Stimulated activated naive CD8-positive, alpha-beta T cell treated with anti-CD3 and anti-CD28 coated beads, Interleukin-15, Interleukin-2, amounts not matched to agents 100 ng/mL and 50 ng/mL, for 24 hours (primary cell): ENCODE measurements around the gene KCNJ6.

Experiments
- H3K27ac Mint-ChIP-seq: one replicate; pipeline ENCODE4 v1.8.0; 2021; ENCODE audit warnings: mild to moderate bottlenecking, mixed read lengths
- H3K27me3 Mint-ChIP-seq: one replicate; pipeline ENCODE4 v1.8.0; 2021; ENCODE audit warnings: mixed read lengths
- H3K36me3 Mint-ChIP-seq: one replicate; pipeline ENCODE4 v1.8.0; 2021; ENCODE audit warnings: low read depth, mixed read lengths
- H3K4me1 Mint-ChIP-seq: one replicate; pipeline ENCODE4 v1.8.0; 2021; ENCODE audit warnings: low read depth, mixed read lengths
- H3K4me3 Mint-ChIP-seq: one replicate; pipeline ENCODE4 v1.8.0; 2021; ENCODE audit warnings: mild to moderate bottlenecking, mixed read lengths
- H3K9me3 Mint-ChIP-seq: one replicate; pipeline ENCODE4 v1.8.0; 2021; ENCODE audit warnings: mixed read lengths

The KCNJ6 gene

DNA sequence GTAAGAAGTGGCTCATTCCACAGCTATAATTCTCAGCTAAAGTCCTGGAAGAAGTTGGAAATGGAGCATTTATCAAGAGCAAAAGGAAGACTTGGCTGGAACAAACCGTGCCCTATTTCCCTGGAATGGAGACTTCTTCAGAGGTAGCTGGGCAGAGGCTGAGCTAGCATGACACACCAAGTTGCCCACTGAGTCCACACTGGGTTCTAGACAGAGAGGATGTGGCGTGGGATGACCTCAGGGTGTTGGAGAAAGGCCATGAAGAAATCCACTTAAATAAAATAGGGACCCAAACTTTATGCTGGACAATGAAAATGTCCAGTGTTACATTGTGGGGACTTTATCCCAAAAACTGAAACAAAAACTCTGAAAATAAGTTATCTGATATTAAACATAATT is 116.2 kb downstream of the KCNJ6 start:
- no peak overlapping the region for H3K27ac Mint-ChIP-seq
- H3K9me3 Mint-ChIP-seq = peaks cover 7% of the 10 kb centered on the region
- no peaks in the 10 kb centered on the region for H3K36me3 Mint-ChIP-seq
- H3K4me3 Mint-ChIP-seq = no peak overlapping the region
- H3K4me1 Mint-ChIP-seq = peaks cover 4% of the 10 kb centered on the region
- peaks cover 27% of the 10 kb centered on the region for H3K27me3 Mint-ChIP-seq

DNA sequence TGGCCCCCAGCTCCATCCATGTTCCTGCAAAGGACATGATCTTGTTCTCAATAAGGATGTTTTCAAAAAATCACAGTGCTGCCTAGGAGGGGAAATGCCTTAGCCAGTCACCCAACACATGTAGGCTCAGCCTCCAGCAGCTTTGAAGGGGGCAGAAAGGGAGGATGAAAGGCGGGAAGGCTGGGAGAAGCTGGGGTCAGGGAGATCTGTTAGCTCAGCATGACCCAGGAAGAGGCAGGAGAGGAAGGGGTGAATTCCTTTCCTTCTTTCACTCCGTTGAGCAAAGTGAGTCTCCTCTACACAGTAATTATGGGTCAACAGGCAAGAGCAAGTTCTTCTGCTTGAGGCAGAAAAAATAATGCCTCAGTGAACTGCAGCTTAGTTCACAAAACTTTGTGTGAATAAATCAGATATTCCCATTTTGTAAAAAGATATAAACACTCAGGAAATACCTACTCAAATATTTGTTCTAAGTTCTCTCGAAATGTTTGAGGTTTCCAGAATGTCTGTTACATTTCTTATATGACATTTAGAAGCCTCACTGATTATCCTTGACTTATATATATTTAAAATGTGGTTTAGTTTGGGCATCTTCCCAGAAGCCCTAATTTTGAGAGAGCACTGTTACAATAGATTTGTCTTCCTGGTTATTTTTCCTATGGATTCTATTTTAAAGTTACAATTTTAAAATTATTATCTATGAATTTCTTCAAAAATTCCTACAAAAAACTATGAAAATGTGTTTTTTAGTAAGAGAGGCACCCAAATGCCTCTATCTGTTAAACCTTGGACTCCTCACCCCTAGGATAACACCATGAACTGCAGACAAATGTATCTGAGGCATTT is 116.8 kb downstream of the KCNJ6 start:
- peaks cover 27% of the 10 kb centered on the region for H3K27me3 Mint-ChIP-seq
- H3K36me3 Mint-ChIP-seq = no peaks in the 10 kb centered on the region
- H3K9me3 Mint-ChIP-seq = peaks cover 5% of the 10 kb centered on the region
- H3K27ac Mint-ChIP-seq = no peak overlapping the region
- peaks cover 4% of the 10 kb centered on the region for H3K4me1 Mint-ChIP-seq
- H3K4me3 Mint-ChIP-seq = no peak overlapping the region

DNA sequence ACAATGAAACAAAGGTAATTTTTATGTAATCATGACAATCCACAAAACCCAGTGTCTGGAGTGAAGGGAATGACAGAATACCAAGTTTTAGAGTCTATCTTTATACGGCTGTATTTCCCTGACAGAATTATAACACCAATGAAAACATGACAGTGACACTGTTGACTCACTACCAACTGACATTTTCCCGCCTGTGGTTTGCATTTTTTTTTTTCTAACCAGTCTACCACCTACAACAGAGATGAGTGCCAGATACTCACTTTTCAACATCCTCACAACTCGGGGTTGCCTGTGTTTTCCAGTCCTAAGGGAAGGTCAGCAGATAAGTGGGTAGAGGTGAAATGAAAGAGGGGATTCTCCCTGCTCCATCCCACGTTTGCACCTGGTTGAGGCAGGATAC is 118.9 kb downstream of the KCNJ6 start:
- H3K36me3 Mint-ChIP-seq = no peaks in the 10 kb centered on the region
- no peak overlapping the region for H3K27ac Mint-ChIP-seq
- no peaks in the 10 kb centered on the region for H3K9me3 Mint-ChIP-seq
- peaks cover 18% of the 10 kb centered on the region for H3K27me3 Mint-ChIP-seq
- no peak overlapping the region for H3K4me3 Mint-ChIP-seq
- H3K4me1 Mint-ChIP-seq = peaks cover 7% of the 10 kb centered on the region

DNA sequence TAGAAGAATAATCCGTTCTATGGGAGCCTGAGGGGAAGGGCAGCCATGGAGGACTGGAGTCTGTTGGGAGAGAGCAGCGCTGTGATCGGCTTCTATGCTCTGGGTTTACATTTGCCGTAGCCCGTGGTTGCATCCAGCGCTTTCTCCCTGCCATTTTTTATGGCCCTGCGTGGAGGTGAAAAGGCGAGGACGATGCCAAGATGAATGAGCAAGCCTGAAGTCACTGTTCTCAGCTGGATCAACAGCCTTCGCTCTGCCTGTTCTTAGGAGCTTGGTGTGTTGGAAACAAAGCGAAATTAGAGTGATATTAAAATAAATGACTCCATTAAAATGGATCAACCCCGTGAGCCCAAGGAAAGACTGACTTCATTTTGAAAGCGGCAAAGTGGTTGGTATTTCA is 120.2 kb downstream of the KCNJ6 start:
- Mint-ChIP-seq H3K4me1 (peaks cover 7% of the 10 kb centered on the region), H3K4me3 (no peak overlapping the region), H3K36me3 (no peaks in the 10 kb centered on the region), H3K27ac (no peak overlapping the region), H3K9me3 (no peaks in the 10 kb centered on the region), H3K27me3 (peaks cover 12% of the 10 kb centered on the region)

DNA sequence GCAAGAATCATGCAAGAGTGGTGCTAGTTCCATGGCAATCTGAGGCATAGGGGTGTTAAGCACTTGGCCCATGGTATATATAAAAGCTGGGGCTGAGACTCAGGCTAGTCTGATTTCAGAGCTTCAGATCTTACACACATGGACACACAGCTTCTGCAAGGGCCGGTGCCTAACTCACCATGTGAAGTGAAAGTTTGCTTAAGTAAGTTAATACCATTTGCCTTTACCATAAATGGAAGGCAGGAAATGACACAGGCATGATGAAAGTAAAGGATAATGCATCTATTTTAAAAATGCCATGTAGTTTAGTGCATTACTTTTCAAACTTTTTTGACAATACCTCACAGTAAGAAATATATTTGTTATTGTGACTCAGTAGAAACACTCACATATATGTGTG is 122.6 kb downstream of the KCNJ6 start:
- Mint-ChIP-seq H3K27me3 (no peaks in the 10 kb centered on the region), H3K27ac (no peak overlapping the region), H3K4me1 (peaks cover 7% of the 10 kb centered on the region), H3K4me3 (no peak overlapping the region), H3K9me3 (no peaks in the 10 kb centered on the region), H3K36me3 (no peaks in the 10 kb centered on the region)

DNA sequence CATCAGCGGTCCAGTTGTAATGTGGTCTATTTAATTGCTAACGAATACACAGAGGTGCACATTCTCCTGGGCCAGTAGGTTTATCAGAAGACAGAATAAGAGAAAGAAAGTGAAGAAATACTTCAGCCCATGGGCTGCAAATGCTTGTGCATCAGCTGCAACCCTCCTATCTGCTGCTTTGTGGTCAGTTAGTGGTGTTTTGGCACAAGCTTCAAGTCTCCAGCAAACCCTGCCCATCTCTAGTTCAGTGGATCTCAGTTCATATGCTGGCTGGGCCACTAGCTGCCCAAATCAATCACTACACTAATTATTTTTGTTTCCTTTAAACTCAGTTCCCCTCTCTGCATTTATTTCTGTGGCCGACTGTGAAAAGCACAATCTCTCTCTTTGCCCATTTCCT is 124.2 kb downstream of the KCNJ6 start:
- Mint-ChIP-seq H3K27me3 (no peaks in the 10 kb centered on the region), H3K4me1 (peaks cover 3% of the 10 kb centered on the region), H3K9me3 (no peaks in the 10 kb centered on the region), H3K4me3 (no peak overlapping the region), H3K36me3 (no peaks in the 10 kb centered on the region), H3K27ac (no peak overlapping the region)

DNA sequence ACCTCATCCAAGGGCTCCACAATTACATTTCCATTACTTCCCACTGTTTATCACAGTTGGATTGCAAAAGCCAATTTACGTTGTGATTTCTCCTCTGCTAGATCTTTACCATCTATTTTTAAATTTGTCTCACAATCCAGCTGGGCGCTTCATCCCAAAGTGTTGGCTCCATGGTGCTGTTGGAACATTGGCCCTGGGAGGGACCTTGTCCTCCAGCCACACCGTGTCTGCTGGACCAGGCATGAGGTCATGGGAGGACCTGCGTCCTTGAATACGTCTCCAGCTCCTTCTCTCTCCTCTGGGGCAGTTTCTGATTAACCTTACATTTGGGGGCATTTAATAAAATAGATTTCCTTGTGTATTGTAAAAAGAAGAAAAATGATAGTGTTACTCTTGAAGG is 125.4 kb downstream of the KCNJ6 start:
- Mint-ChIP-seq H3K4me3 (no peak overlapping the region), H3K27ac (no peak overlapping the region), H3K27me3 (no peaks in the 10 kb centered on the region), H3K9me3 (no peaks in the 10 kb centered on the region), H3K4me1 (peaks cover 3% of the 10 kb centered on the region), H3K36me3 (no peaks in the 10 kb centered on the region)

DNA sequence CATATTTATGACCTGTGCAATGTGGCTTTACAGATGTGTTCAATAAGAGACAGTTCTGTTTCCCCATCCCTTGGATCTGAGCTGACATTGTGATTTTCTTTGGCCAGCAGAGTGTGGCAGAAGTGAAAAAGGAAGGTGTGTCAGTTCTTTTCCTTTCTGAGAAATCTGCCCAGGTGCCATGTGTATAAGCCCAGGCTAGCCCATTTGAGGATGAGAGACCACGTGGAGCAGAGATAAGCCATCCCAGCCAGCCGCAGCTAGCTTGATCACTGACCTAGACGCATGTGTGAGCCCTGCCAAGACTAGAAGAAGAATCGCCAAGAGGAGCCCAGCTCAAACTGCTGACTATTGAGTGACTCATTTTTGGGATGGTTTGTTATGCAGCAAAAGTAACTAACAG is 127.8 kb downstream of the KCNJ6 start:
- H3K4me3 Mint-ChIP-seq = no peak overlapping the region
- no peaks in the 10 kb centered on the region for H3K36me3 Mint-ChIP-seq
- no peaks in the 10 kb centered on the region for H3K27me3 Mint-ChIP-seq
- H3K4me1 Mint-ChIP-seq = peaks cover 3% of the 10 kb centered on the region
- H3K9me3 Mint-ChIP-seq = no peaks in the 10 kb centered on the region
- no peak overlapping the region for H3K27ac Mint-ChIP-seq

DNA sequence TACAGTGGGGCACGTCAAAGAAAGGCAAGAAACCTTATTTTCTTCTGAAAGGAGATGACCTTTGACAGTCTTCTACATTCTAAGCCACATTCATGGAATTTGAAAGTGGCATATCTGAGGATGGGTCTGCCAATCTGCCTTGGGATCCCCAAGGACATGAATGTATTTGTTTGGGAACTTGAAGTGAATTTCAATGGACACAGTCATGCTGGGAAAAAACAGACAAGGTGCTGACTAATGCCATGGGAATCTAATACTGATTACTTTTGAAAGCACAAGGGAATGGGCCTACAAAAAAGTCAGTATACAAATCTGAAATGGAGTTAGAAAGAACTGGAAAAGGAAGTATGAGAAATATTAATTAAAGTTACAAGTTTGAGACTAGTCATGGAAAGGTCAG is 128.8 kb downstream of the KCNJ6 start:
- no peaks in the 10 kb centered on the region for H3K36me3 Mint-ChIP-seq
- no peaks in the 10 kb centered on the region for H3K4me1 Mint-ChIP-seq

DNA sequence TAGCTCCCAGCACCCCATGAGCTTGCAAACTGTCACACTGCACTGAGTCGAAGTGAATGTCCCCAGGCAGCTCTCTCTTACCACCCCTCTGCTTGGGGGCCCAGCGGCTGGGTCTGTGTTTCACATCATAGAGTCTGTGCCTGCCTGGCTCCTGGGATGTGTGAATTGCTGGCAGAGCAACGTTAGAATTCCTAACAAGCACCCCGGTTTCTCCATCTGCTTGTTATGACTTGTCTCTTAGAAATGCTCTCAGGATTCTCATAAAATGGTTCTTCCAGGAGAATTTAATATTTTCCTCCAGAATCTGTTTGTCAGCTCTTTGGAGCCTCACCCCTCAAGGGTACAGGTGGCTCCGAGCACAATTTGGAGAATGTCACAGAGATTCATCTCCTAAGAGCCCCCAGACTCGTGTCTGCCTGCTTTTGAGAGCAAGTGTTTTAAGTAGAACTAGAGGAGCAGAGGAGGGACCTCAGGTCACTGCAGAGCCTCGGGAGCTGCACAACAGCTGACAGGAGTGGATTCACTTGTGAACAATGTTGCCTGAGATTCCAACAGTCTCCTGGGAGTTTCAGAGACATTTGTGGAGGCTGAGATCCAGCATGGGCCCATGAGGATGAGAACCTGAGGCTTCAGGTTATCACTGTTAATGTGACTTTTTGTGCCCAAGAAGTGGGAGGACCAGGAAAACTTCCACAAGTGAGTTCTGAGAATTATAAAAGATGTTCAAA is 131.5 kb downstream of the KCNJ6 start:
- Mint-ChIP-seq H3K27me3 (peaks cover under 1% of the 10 kb centered on the region), H3K36me3 (no peaks in the 10 kb centered on the region), H3K9me3 (no peaks in the 10 kb centered on the region), H3K27ac (no peak overlapping the region), H3K4me1 (no peaks in the 10 kb centered on the region), H3K4me3 (no peak overlapping the region)

More for the DNA sequence above, 128.8 kb downstream of the KCNJ6 start:
- Mint-ChIP-seq H3K9me3 (no peaks in the 10 kb centered on the region), H3K27ac (no peak overlapping the region), H3K27me3 (no peaks in the 10 kb centered on the region), H3K4me3 (no peak overlapping the region)

DNA sequence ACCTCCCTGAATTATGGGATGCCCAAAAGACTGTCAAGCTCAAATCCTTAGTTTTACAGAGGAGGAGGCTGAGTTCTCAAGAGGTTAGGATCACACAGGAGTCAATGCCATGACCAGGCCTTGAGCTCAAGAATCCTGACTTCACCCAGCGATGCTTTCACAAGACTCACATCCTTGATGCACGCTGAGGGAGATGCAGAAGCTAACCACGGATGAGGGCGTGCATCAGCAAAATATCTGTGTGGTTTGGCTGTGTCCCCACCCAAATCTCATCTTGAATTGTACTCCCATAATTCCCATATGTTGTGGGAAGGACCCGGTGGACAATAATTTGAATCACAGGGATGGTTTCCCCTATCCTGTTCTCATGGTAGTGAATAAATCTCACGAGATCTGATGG is 133.2 kb downstream of the KCNJ6 start:
- H3K4me3 Mint-ChIP-seq = no peak overlapping the region
- no peaks in the 10 kb centered on the region for H3K36me3 Mint-ChIP-seq
- H3K27ac Mint-ChIP-seq = no peak overlapping the region
- H3K4me1 Mint-ChIP-seq = no peaks in the 10 kb centered on the region
- no peaks in the 10 kb centered on the region for H3K9me3 Mint-ChIP-seq
- peaks cover 7% of the 10 kb centered on the region for H3K27me3 Mint-ChIP-seq

DNA sequence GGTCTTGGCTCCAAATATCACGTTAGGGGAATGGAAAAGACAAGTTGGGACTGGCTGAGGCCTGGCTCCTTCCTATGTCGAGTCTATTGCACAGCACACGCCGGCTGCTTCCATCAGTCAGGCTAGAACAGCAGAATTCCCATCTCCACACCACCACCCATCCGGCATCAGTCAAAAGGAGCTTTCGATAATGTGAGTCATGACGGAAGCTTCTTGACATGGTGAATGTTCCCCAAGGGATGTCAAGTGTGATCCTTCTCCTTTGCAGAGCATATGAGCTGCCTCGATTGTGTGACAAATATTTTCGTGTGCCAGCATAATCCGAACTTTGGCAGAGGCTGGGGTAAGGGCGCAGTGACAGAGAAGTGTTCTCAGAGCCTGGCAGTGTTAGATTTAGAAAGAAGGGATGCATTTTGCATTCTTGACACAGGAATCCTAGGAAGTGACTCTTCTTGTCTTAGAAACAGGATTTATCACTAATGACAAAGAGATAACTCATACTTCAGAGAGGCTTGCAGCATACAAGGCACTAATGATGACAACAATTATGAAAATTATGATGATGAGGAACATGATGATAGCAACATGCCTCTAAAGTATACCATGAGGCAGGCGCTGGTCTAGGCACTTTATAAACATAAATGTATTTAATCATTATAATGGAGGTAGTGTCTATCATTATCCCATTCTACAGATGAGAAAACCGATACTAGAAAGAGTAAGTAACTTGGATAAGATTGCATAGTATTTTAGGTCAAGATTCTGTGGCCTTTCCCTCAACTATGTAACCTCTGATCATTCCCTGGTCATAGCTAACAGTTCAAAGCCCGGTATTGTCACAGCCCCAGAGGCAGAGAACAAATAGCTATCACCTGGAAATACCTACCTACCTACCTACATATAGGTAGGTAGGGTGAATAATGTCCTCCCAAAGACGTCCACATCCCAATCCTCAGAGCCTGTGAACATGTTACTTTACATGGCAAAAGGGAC is 135.0 kb downstream of the KCNJ6 start:
- no peaks in the 10 kb centered on the region for H3K9me3 Mint-ChIP-seq
- no peaks in the 10 kb centered on the region for H3K36me3 Mint-ChIP-seq
- no peaks in the 10 kb centered on the region for H3K4me1 Mint-ChIP-seq
- peaks cover 7% of the 10 kb centered on the region for H3K27me3 Mint-ChIP-seq
- H3K4me3 Mint-ChIP-seq = no peak overlapping the region
- H3K27ac Mint-ChIP-seq = no peak overlapping the region

DNA sequence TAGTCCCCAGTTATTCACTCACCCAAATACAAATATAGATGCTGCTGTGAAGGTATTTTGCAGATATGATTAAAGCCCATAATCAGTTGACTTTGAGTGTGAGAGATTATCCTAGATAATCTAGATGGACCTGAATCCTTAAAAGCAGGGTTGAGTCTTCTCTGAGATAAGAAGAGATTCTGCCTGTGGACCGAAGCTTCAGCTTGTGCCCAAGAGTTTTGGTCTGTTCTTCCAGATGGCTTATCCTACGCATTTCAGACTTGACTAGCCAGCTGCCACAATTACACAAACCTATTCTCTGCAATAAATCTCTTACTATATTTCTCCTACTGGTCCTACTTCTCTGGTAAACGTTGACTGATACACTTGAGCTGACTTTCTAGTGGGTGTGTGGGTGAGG is 145.1 kb downstream of the KCNJ6 start:
- Mint-ChIP-seq H3K4me3 (no peak overlapping the region), H3K9me3 (no peaks in the 10 kb centered on the region), H3K36me3 (no peaks in the 10 kb centered on the region), H3K27me3 (peaks cover 5% of the 10 kb centered on the region), H3K27ac (no peak overlapping the region), H3K4me1 (no peaks in the 10 kb centered on the region)

DNA sequence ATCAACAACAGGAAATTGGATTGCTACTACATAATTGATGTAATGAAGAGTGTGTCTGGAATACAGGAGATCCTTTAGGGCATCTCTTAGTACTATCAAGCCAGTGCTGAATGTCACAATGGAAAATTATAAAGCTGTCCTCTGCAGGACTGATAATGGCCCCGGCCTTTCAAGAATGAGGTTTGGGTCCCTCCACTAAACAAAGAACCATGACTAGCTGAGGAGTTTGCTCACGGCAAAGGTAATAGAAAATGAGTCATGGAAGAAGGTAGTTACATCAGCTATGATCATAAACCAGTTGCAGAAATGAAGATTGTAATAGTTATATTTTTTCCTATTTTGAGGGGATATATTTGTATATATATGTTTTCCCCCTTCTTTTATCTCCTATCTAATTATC is 145.8 kb downstream of the KCNJ6 start:
- no peak overlapping the region for H3K4me3 Mint-ChIP-seq
- H3K4me1 Mint-ChIP-seq = no peaks in the 10 kb centered on the region
- H3K9me3 Mint-ChIP-seq = no peaks in the 10 kb centered on the region
- no peak overlapping the region for H3K27ac Mint-ChIP-seq
- no peaks in the 10 kb centered on the region for H3K36me3 Mint-ChIP-seq
- H3K27me3 Mint-ChIP-seq = peaks cover 5% of the 10 kb centered on the region

DNA sequence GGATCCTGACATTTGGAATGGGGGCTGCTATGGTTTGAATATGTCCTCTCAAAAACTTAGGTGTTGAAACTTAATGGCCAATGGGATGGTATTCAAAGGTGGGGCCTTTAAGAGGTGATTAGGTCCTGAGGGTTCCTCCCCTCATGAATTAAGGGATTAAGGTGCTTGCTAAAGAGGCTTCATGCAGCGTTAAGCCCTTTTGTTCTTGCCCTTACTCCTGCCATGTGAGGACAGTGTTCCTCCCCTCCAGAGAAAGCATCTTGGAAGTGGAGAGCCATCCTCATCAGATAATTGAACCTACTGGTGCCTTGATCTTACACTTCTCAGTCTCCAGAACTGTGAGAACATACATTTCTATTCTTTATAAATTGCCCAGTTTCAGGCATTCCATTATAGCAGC is 146.6 kb downstream of the KCNJ6 start:
- Mint-ChIP-seq H3K27ac (no peak overlapping the region), H3K4me1 (no peaks in the 10 kb centered on the region), H3K4me3 (no peak overlapping the region), H3K27me3 (peaks cover 5% of the 10 kb centered on the region), H3K36me3 (no peaks in the 10 kb centered on the region), H3K9me3 (no peaks in the 10 kb centered on the region)
